NCI-H446 treated with DMSO at 0.1 percent for 48 hours (cell line): ENCODE results near the gene STK36.

Experiments
- DNase-seq: peaks from one replicate; lab custom pipeline; 2025; lab: John Stamatoyannopoulos, UW

The STK36 gene

DNA sequence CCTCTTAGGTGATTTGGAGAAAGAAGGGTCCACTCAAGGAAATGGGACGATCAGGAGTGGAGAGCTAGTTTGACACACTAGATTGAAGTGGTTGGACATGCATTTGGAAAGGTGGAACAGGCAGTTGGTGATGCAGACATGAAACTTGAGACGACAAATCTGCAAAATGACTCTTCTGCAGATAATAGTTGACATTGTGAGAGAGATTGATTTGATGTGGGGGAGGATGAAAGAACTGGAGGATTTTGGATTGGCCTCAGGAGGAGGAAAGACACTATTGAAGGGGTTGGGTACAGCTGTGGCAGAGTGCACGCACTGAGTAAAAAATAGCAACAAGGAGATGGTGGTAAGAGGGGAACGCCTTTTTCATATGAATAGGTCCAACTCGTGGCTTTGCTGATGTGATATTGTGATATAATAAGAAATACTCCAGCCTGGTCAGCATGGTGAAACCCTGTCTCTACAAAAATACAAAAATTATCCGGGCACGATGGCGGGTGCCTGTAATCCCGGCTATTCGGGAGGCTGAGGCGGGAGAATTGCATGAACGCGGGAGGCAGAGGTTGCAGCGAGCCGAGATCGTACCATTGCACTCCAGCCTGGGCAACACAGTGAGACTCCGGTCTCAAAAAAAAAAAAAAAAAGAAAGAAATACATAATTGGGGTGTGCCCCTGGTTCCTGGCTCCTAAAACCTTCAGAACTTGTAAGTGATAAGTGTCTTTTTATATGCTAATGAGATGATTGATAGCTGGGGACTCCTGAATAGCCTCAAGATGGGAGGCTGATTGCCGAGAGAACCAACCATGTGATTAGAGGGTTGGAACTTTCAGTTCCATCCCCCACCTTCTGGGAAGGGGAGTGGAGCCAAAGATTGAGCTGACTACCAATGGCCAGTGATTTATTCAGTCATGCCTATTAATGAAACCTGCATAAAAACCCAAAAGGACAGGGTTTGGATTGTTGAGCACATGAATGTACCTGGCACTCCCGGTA, 48.5 kb downstream of the STK36 start:
- no peak for DNase-seq

DNA sequence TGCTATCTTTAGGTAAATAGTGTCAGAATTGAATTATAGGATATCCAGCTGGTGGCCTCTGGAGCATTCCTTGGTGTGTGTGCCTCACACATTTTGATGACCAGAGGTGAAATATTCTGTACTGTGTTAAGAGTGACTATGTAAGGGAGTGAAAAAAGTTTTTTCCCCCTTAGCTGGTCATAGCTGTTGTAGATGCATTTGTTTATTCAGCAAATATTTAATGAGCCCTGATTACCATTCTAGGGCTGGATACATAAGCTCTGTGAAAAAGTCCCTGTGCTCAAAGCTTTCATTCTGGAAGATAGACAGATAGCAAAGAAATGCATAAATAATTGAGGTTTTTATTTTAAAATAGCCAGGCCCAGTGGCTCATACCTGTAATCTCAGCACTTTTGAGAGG, 49.6 kb downstream of the STK36 start:
- no peak for DNase-seq

DNA sequence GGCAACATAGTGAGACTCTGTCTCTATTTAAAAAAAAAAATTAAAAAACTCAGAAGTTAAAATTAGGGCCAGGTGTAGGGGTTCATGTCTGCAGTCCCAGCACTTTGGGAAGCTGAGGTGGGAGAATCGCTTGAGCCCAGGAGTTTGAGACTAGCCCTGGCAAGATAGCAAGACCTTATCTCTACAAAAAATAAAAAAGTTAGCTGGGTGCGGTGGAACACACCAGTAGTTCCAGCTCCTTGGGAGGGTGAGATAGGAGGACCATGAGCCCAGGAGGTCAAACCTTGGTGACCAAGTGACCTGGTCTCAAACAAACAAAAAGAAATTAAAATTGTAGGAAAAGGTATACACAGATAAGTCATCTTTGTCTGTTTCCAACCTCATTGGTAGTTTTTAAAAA, 50.0 kb downstream of the STK36 start:
- DNase-seq: no peak

DNA sequence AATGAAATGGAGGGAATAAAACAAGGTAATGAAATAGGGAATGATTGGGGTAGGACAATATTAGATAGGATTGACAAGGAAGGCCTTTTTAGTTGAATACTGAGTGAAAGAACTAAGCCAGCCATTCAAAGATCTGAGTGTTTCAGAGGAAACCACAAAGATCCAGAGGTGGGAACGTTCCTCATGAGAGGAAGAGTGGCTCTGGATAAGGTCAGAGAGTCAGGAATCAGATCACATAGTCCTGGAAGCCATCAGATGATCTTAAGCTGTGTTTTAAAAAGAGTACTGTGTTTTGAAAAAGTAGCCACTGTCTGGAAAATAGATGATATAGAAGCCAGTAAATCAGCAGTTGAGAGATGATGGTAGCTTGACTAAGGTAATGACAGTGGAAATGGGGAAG, 50.5 kb downstream of the STK36 start:
- no peak for DNase-seq

DNA sequence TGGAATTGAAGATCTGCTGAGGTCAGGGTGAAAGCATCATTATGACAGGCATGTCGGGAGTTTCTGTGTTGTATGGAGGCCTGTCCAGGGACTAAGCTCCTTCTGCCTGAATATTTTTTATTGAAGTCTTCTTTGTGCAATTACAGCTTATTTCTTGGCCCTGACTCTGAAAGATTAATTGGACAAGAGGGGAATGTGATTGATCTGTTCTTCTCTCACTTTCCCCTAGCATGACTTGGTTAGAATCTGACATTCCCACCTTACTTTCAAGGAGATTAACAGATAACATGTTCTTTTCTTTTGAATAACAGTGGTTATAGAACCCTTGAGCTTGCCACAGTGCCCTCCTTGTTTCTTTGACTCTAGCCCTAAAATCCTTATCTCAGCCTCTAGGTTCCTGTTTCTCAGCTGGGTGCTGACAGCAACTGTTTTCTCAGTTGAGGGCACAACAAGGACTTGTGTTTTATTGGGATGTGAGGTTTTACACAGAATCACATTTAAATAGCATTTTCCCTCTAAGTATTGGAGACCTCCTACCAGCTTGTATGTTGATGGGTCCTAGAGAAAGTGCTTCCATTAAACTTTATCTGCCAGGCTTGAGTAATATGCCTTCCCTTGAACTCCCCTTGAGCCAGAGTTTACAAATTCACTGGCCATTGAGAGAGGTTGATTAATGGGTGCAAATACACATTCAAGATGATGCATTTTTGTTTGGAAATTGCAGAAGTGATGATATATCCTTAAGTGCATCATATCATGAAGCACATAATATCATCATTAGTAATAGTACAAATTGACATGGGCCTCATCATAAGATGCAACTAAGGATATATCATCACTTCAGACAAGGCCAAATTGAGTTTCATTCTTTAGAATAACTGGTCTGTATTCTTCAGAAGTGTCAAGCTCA, 51.2 kb downstream of the STK36 start:
- no peak for DNase-seq

DNA sequence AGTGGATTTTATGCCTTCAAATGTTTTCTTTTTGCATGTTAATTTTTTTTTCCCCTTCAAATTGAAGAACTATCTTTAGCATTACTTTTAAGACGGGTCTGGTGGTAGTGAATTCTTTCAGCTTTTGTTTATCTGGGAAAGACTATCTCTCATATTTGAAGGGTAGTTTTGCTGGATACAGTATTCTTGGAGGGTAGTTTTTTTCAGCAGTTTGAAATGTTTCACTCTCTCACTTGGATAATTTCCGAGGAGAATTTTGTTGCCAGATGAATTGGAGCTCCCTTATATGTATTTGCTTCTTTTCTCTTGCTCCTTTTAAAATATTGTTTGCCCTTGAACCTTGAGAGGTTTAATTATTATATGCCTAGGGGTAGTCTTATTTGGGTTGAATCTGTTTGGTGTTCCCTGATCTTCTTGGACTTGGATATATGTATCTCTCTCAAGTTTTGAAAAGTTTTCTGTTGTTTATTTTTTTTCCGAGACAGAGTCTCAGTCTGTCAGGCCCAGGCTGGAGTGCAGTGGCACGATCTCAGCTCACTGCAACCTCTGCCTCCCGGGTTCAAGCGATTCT, 54.2 kb downstream of the STK36 start:
- no peak for DNase-seq

DNA sequence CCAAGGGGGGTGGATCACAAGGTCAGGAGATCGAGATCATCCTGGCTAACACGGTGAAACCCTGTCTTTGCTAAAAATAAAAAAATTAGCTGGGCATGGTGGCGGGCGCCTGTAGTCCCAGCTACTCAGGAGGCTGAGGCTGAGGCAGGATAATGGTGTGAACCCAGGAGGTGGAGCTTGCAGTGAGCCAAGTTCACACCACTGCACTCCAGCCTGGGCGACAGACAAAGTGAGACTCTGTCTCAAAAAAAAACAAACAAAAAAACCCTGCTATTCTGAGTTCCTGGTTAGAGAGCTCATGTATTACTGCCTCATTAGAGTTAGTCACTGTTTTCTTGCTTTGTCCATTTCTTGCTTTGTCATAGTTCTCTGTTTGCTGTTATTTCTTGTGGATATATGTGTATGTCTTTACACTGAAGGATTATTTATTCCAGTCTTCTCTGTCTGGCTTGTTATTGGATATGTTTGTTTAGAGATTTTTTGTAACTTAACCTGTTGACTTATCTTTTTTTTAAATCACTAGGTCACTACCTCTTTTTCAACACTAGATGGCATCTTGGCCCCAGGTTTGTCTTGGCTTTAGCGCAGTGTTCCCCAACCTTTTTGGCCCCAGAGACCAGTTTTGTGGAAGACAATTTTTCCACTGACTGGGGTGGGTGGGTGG, 55.7 kb downstream of the STK36 start:
- no peak for DNase-seq

DNA sequence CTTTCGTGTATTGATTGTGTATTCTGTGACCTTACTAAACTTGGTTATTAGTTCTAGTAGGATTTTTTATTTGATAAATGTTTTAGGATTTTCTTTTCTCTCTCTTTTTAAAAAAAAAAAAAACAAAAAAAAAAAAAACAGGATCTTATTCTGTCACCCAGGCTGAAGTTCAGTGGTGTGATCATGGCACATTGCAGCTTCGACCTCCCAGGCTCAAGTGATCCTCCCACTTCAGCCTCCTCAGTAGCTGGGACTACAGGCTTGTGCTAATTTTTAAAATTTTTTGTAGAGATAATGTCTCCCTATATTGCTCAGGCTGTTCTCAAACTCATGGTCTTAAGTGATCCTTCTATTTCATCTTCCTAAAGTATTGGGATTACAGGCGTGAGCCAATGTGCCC, 57.8 kb downstream of the STK36 start:
- no peak for DNase-seq

DNA sequence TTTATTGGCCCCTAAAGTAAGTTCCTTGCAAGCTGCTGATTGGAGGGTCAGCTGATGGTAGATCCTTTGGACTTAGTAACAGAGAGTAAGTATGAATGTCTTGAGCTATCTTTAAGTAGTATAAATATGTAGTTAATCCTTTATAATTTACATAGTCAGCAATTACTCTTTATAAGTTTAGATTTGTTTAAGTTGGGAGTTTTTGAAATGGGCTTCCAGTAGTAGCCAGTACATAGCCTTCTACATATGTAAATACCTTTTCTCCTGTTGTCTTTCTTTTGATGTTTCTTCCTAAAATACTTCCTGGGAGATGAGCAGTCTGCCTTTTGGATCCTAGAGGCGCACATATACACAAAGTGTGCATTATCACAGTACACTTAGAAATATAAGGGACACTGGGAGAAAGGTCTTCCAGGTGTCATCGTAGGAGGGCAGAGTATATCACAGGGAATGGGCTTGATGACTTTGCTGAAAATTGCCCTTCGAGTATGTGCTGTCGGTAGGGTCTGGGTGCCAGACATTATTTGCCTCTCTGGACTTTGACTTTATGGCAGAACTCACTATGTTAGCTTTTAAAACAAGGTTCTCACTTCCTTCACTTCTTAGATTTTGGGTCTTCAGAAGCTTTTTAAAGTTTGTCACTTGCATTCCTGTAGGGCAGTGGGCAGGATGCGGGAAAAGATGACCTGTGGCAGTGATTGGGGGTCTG, 60.3 kb downstream of the STK36 start:
- no peak for DNase-seq

DNA sequence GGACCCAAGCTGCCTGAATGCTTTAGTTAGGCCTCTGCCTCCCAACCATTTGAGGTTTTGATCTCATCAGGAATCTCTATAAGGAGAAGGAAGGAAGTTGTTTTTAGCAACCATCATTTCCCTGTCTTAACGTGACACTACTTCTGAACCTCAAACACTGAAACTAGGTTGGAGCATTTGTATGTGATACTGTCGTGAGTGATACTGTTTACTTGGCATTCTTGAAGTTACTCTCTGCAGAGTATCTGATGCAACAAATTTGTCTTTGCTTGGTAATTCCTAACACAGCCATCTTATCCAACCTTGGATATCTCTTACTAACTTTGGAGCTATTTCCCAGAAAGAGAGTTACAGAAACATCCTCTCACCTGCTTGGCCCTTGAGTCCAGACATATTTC, 60.9 kb downstream of the STK36 start:
- no peak for DNase-seq

DNA sequence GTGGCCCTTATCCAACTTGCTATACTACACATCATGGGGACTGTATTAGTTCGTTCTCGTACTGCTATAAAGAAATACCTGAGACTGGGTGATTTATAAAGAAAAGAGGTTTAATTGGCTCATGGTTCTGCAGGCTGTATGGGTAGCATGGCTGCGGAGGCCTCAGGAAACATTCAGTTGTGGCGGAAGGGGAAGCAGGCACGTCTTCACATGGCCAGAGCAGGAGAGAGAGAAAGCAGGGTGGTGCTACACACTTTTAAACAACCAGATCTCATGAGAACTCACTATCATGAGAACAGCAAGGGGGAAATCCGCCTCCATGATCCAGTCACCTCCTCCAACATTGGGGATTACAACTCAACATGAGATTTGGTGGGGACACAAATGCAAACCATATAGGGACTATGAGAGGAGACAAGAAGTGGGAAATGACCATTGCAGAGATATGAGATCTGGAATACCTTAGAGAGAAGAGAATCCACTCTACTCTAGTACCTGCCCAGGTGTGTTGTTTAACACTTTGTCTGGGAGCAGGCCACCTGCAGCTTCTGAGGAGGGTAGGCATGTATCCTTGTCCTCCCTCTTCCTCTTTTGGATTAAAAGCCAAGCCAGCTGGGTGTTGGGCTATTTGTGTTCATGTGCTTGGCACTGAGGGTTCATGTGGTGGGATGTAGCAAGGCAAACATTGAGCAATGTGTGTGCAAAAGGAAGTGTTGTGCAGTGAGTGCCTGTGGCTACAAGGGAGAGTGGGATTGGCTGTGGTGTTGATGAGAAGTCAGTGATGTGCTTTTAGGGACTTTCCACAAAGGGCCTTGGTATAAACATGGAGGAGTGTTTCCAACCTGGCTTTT, 61.5 kb downstream of the STK36 start:
- no peak for DNase-seq

DNA sequence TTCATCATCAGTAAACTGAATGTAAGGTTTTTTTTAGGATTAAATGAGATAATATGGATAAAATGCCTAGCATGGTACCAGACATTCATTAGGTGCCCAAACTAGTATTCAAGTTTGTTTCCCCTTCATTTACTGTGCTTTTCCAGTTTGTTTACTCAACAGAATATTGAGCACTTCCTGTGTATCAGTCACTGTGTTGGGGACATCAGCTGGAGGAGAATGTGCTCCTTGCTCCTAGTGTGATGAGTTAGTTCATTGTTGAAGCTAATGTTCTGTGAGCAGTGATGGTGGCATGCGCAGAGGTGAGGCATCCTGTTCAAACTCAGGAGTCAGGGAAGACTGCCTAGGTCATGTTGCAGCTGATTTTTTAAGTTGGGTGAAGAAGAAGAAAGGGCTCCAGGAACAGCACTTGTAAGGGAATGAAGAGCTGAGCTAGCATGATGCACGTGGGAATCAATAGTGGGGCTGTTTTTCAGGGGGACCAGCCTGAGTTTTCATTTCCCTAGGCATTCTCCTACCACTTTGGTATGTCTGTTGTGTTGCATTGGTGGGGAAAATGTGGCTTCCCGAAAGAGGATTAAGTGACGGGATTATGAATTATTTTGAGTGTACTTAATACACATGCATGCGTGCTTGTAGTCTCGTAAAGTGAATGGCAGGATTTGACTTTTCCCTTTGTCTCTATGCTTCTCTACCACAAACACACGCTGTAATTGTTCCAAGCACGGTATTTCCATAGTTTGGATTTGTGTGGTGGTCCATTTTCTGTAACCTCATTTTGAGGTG, 62.5 kb downstream of the STK36 start:
- DNase-seq: no peak

DNA sequence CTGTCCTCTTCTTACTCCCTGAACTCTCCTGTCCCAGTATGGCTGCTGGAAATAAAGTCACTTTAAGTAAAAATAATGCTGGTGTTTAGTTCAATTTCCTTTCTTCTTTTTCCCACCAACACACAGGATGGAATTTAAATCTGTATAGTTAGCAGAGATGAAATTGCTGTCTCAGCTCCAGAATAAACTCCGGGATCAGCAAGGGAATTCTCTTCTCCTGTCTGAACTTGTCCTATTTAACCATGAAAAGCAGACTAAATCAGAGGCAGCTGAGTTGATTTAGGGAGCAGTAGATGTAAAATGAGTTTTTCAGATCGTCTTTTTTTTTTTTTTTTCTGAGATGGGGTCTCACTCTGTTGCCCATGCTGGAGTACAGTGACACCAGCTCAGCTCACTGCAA, 64.6 kb downstream of the STK36 start:
- no peak for DNase-seq

DNA sequence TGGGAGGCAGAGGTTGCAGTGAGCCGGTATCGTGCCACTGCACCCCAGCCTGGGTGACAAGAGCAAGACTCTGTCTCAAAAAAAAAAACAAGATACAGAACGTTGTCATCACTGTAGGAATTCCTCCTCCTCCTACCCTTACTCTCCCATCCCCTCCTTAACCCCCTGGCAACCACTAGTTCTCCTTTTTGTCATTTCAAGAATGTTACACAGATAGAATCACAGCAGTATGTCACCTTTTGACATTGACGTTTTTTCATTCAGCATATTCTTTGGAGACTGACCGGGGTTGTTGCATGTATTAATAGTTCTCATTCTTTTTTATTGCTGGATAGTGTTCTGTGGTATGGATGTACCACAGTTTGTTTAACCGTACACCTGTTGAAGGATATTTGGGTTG, 71.2 kb downstream of the STK36 start:
- no peak for DNase-seq

DNA sequence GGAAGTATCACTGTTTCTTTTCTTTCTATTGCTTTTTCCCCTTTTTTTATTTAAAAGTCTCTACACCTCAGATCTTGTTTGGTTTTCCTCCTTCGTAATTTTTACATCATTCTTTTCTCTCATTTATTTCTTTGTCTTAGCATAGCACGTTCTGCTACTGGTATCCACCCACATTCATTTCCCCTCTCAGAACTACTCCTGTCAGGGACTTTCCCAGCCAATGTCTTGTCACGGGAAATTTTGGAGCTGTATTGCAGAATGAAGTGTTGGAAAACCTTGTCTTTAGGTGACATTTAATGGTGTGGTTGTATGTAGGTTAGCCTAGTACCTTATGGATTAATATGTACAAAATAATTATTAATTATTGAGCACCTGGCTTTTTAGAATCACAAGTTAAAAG, 72.7 kb downstream of the STK36 start:
- DNase-seq: no peak

DNA sequence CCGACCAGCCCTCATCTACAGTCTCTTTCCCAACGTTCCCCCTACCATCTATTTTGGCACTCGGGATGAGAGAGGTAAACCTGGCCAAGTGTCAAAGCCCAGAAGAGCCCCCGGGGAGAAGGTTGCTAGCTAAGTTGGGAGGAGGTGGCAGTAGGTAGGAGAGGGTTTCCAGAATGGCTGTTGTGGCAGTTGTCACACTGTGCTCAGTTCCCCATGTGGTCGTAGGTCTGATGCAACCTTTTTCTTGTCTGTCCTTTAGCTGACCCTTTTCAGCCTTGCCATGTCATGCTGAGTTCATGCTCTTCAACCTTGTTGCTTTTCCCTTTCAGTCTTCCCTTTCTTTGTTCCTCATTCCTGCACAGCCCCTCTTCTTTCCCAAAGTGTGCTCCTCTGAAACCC, 73.3 kb downstream of the STK36 start:
- DNase-seq: no peak

DNA sequence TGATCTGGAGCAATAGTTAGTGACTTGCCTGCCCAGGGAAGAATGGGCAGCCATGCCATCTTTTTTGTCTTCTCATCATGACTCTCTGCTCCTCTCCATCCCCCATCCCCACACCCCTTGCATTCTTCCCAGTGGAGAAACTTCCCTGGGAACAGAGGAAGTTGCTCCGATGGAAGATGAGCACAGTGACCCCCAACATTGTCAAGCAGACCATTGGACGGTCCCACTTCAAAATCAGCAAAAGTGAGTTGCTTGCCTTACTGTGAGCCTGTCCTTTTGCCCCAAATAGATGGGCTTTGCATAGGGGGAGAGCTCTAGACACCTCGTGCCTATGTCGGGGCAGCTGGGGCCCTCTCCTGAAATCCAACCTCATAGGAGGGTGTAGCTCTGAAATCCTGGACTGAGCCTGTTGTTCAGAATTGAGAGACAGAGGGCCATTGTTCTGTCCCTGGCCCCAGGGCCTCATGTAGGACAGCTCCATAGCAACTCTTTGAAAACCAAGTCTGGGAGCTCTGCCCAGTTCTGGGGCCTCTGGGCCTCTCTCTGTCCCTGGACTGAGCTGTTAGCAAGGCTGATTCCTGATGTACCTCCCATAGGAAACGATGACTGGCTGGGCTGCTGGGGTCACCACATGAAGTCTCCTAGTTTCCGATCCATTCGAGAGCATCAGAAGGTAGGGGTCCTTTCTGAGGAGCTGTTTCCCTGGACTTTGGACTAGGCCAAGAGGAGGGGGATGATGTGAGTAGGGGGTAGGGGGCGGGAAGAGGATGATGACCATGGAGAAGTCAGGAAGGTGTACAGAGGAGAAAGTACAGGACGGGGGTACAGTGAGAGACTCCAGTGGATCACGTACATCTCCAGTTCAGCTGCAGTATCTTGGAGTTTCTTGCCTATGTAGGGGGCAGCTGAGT, 73.9 kb downstream of the STK36 start:
- no peak for DNase-seq

DNA sequence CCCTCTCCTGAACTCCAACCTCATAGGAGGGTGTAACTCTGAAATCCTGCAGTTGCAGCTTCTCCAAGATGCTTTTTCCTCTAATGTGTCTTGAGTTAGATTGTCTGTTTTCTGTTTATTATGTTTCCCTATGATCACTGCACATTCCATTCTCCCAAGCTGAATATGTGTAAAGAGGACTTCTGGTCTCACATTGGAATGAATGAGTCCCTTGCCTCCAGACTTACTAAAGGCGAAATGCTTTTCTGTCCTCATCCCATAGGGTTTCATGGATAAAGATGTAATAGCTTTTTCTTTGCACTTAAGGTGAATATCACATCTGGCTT, 74.5 kb downstream of the STK36 start:
- no peak for DNase-seq

DNA sequence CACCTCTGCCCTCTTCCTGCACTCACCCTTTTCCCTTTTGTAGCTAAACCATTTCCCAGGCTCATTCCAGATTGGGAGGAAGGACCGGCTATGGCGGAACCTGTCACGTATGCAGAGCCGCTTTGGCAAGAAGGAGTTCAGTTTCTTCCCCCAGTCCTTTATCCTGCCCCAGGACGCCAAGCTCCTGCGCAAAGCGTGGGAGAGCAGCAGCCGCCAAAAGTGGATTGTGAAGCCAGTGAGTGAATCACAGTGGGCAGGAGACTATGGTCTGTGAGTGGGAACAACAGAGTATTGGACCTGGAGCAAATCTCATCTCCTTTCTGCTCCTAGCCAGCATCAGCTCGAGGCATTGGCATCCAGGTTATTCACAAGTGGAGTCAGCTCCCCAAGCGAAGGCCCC, 75.1 kb downstream of the STK36 start:
- no peak for DNase-seq
